ENCODE measurements around the gene BRAT1. TPM values are rescaled to one million over a fixed set of nuclear protein-coding genes. Genes with fewer than 3 reads are reported as not detected.

The BRAT1 gene
- polyA plus RNA-seq, 1 donor from 2014 or later, result 60.3 TPM

DNA sequence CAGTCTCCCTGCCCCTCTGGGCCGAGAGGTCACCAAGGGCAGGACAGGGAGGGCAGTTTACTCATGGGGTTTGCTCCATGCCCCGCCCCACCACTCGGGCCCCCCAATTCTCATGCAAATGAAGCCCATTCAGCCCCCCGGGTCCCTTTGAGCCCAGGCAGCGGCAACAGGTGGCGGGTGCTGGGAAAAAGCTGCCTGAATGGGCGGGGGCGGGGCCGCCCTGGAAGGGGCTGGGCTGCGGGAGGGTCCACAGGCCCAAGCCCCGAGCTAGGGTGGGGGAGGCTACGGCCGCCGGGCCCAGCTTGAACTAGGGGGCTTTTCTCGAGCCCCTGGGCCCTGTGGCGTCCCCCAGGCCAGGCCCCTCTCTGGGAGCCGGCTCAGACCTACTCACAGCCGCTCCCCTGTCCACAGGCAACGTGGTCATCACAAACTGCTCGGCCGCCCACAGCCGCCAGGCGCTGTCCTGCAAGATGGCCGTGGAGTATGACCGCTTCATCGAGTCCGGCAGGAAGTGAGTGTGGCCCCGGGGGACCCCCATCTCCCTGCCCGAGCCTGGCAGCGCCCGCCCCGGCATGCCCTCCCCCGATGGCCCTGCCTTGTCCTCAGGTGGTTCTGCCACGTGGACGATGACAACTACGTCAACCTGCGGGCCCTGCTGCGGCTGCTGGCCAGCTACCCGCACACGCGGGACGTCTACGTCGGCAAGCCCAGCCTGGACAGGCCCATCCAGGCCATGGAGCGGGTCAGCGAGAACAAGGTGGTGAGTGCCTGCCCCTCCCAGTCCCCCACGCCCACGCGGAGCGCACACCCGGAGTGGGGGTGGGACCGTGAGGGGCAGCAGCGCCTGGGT, 30.3 kb downstream of the BRAT1 start:
- no peak overlapping the region for H3K4me3 ChIP-seq (ENCODE audit: low read length)
- peaks cover 6% of the 10 kb centered on the region for H3K27me3 ChIP-seq (ENCODE audit: insufficient read depth, low read depth, low read length)
- H3K4me2 ChIP-seq (ENCODE audit: low read length), result no peak overlapping the region
- no peaks in the 10 kb centered on the region for H3F3A ChIP-seq (ENCODE audit: insufficient read depth, low read length, poor library complexity, severe bottlenecking)
- no peaks in the 10 kb centered on the region for H4K20me1 ChIP-seq (ENCODE audit: insufficient read depth)
- TF ChIP-seq EZH2 (IDR thresholded peaks at IDR 0.05; ENCODE audit: borderline replicate concordance, insufficient read depth, low read length, poor library complexity, severe bottlenecking) (no peak), EP300 (conservative IDR thresholded peaks at IDR 0.05; ENCODE audit: poor library complexity, severe bottlenecking) (no peak), TAF1 (IDR thresholded peaks at IDR 0.05; ENCODE audit: low read depth) (no peak), POLR2AphosphoS5 (IDR thresholded peaks at IDR 0.05) (no peak), SMC3 (conservative IDR thresholded peaks at IDR 0.05; ENCODE audit: poor library complexity) (no peak), RAD21 (conservative IDR thresholded peaks at IDR 0.05) (no peak), MXI1 (conservative IDR thresholded peaks at IDR 0.05; ENCODE audit: poor library complexity, severe bottlenecking) (no peak)
- TF ChIP-seq, protein P1, sequence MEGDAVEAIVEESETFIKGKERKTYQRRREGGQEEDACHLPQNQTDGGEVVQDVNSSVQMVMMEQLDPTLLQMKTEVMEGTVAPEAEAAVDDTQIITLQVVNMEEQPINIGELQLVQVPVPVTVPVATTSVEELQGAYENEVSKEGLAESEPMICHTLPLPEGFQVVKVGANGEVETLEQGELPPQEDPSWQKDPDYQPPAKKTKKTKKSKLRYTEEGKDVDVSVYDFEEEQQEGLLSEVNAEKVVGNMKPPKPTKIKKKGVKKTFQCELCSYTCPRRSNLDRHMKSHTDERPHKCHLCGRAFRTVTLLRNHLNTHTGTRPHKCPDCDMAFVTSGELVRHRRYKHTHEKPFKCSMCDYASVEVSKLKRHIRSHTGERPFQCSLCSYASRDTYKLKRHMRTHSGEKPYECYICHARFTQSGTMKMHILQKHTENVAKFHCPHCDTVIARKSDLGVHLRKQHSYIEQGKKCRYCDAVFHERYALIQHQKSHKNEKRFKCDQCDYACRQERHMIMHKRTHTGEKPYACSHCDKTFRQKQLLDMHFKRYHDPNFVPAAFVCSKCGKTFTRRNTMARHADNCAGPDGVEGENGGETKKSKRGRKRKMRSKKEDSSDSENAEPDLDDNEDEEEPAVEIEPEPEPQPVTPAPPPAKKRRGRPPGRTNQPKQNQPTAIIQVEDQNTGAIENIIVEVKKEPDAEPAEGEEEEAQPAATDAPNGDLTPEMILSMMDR (IDR thresholded peaks at IDR 0.05; ENCODE audit: poor library complexity, severe bottlenecking), result no peak
- TF ChIP-seq, protein P2, sequence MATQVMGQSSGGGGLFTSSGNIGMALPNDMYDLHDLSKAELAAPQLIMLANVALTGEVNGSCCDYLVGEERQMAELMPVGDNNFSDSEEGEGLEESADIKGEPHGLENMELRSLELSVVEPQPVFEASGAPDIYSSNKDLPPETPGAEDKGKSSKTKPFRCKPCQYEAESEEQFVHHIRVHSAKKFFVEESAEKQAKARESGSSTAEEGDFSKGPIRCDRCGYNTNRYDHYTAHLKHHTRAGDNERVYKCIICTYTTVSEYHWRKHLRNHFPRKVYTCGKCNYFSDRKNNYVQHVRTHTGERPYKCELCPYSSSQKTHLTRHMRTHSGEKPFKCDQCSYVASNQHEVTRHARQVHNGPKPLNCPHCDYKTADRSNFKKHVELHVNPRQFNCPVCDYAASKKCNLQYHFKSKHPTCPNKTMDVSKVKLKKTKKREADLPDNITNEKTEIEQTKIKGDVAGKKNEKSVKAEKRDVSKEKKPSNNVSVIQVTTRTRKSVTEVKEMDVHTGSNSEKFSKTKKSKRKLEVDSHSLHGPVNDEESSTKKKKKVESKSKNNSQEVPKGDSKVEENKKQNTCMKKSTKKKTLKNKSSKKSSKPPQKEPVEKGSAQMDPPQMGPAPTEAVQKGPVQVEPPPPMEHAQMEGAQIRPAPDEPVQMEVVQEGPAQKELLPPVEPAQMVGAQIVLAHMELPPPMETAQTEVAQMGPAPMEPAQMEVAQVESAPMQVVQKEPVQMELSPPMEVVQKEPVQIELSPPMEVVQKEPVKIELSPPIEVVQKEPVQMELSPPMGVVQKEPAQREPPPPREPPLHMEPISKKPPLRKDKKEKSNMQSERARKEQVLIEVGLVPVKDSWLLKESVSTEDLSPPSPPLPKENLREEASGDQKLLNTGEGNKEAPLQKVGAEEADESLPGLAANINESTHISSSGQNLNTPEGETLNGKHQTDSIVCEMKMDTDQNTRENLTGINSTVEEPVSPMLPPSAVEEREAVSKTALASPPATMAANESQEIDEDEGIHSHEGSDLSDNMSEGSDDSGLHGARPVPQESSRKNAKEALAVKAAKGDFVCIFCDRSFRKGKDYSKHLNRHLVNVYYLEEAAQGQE (IDR thresholded peaks at IDR 0.05; ENCODE audit: borderline replicate concordance), result no peak
- no peaks in the 10 kb centered on the region for H3K36me3 ChIP-seq (ENCODE audit: insufficient read depth, low read length)
- H2AFZ ChIP-seq (ENCODE audit: low read depth, low read length), result no peak overlapping the region
- no peaks in the 10 kb centered on the region for H3K9me2 ChIP-seq (ENCODE audit: insufficient read depth, low read length)
- no peaks in the 10 kb centered on the region for H3K9me3 ChIP-seq (ENCODE audit: low read length)
- no peak overlapping the region for H3K27ac ChIP-seq (ENCODE audit: low read length)
- H3K9ac ChIP-seq (ENCODE audit: low read length), result no peak overlapping the region
- peaks cover 34% of the 10 kb centered on the region for H3K79me2 ChIP-seq (replicated peaks; ENCODE audit: insufficient read depth, low read length)

DNA sequence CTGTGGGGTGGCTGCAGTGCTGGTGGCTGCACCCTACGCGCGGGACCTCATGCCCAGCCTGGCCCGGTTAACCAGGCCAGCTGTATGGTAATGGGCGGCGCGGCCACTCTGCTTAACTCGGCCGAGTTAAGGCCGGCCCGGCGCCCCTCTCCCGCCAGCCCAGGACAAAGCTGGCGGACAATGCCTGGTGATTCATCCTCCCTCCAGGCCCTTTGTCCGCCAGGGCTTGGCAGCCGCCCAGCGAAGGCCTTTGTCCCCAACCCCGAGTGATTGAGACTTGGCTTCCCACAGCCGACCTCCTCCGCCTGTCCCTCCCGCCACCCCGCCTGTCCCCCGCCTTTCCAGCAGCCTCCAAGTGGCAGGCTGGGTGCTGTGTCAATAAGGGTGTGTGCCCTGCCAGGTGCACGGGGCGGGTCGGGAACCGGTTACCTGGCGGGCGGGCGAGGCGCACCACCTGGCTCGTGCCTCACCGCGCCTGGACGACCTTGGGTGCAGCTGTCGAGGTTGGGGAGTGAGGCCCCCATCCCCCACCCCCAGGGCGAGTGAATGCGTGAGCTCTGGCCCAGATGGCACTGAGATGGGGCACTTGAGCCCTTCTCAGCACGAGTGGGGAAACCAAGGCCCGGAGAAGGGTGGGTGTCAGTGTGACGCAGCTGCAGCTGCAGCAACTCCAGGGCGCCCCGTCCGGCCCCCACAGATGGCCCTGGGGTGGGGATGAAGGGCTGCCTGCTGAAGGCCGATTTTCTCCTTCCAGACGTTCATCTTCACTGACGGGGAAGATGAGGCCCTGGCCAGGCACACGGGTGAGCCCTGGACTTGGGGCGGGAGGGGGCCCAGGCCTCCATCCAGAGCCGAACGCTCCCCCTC, 31.1 kb downstream of the BRAT1 start:
- Histone ChIP-seq H3K4me2 (ENCODE audit: low read length) (no peak overlapping the region), H3K9me3 (ENCODE audit: low read length) (no peaks in the 10 kb centered on the region), H4K20me1 (ENCODE audit: insufficient read depth) (no peaks in the 10 kb centered on the region), H3K27ac (ENCODE audit: low read length) (no peak overlapping the region), H3K9me2 (ENCODE audit: insufficient read depth, low read length) (no peaks in the 10 kb centered on the region), H3K27me3 (ENCODE audit: insufficient read depth, low read depth, low read length) (peaks cover 6% of the 10 kb centered on the region), H3K4me3 (ENCODE audit: low read length) (no peak overlapping the region), H3K36me3 (ENCODE audit: insufficient read depth, low read length) (no peaks in the 10 kb centered on the region), H3K79me2 (replicated peaks; ENCODE audit: insufficient read depth, low read length) (peaks cover 34% of the 10 kb centered on the region), H3F3A (ENCODE audit: insufficient read depth, low read length, poor library complexity, severe bottlenecking) (no peaks in the 10 kb centered on the region), H3K9ac (ENCODE audit: low read length) (no peak overlapping the region), H2AFZ (ENCODE audit: low read depth, low read length) (no peak overlapping the region)
- no peak for TF ChIP-seq EP300 (conservative IDR thresholded peaks at IDR 0.05; ENCODE audit: poor library complexity, severe bottlenecking)
- no peak for TF ChIP-seq SMC3 (conservative IDR thresholded peaks at IDR 0.05; ENCODE audit: poor library complexity)
- TF ChIP-seq EZH2 (IDR thresholded peaks at IDR 0.05; ENCODE audit: borderline replicate concordance, insufficient read depth, low read length, poor library complexity, severe bottlenecking), result no peak
- no peak for TF ChIP-seq POLR2AphosphoS5 (IDR thresholded peaks at IDR 0.05)
- TF ChIP-seq, protein P1 (IDR thresholded peaks at IDR 0.05; ENCODE audit: poor library complexity, severe bottlenecking), result no peak
- TF ChIP-seq, protein P2 (IDR thresholded peaks at IDR 0.05; ENCODE audit: borderline replicate concordance), result no peak
